ENCODE data around the gene KLHL29.

DNA sequence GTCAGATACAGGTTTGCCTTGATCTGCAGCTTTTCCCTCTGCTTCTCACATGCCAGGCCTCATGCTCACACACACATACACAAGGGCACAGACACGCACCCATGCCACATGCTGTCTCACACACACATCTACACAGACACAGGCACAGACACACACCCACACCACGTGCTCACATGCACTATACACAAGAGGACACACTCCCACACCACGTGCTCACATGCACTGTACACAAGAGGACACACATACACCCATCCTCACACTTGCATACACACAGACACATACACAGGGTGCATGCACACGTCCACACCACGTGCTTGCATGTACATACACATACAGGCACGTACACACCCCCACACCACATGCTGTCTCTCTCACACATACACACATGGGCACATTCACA is 288.1 kb downstream of the KLHL29 start:
- TF ChIP-seq, protein P1, sequence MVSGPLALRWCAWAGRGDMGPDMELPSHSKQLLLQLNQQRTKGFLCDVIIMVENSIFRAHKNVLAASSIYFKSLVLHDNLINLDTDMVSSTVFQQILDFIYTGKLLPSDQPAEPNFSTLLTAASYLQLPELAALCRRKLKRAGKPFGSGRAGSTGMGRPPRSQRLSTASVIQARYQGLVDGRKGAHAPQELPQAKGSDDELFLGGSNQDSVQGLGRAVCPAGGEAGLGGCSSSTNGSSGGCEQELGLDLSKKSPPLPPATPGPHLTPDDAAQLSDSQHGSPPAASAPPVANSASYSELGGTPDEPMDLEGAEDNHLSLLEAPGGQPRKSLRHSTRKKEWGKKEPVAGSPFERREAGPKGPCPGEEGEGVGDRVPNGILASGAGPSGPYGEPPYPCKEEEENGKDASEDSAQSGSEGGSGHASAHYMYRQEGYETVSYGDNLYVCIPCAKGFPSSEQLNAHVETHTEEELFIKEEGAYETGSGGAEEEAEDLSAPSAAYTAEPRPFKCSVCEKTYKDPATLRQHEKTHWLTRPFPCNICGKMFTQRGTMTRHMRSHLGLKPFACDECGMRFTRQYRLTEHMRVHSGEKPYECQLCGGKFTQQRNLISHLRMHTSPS (CRISPR knock-in tag; IDR thresholded peaks at IDR 0.05; ENCODE audit: low read depth): no peak
- TF ChIP-seq ARNT (IDR thresholded peaks at IDR 0.05) (no peak), FOXM1 (CRISPR knock-in tag; IDR thresholded peaks at IDR 0.05) (no peak)

Data from HepG2 (cell line).